ENCODE results near the gene IP6K3.

IP6K3 gene

DNA sequence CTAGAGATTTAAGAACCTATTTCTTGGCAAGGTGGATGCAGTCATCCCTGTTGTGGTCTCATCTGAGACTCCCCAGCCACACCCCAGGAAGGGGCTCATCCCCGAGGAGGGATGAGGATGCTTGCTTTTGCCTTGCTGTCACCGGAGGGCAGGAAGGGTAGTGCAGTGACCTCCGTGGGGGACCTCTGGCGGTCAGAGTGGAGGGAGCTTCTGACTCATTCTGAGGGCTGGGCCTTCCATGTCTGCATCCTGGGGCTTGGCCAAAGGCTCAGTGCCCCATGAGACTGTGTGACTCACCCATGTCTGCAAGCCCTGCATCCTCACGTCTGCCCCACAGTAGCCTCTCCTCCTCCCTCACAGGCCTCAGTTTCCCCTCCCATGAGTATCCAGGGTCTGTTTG lies 73.9 kb downstream of the IP6K3 start:
- in situ Hi-C loops (cut with HindIII; ENCODE audit: low pct_ligation_motif_present, low pct_unique_long_range_greater_than_20kb, low sequenced_read_pairs) = no loop called here

GRCh38 chr6:33671744-33672072 lies 75.0 kb downstream of the IP6K3 start:
- DNase-seq = no peak
- in situ Hi-C loops (cut with HindIII; ENCODE audit: low pct_ligation_motif_present, low pct_unique_long_range_greater_than_20kb, low sequenced_read_pairs) = no loop called here

More for the DNA sequence above, 73.9 kb downstream of the IP6K3 start:
- peak; percentile 83 for DNase-seq

Measured in ACHN (cell line).